GM23338 (cell line): ENCODE measurements around the gene SUPV3L1. TPM values are rescaled to one million over a fixed set of nuclear protein-coding genes. Genes with fewer than 3 reads are reported as not detected.

ENCODE experiments used
- ATAC-seq: fragments of 200-7000 bp; cut with Tn5 transposase; 3 replicates; pipeline ENCODE4 v1.9.1; 2020
- DNase-seq: peaks from one replicate; pipeline ENCODE4 v3.0.0-alpha.2; 2015; ENCODE audit warnings: low spot score
- H2AFZ ChIP-seq: fragments of 200-600 bp; sonication (generic); 2 replicates; pipeline ENCODE4 v1.8.0; 2016; ENCODE audit warnings: antibody characterized with exemption, mild to moderate bottlenecking, moderate library complexity
- H3F3A ChIP-seq: fragments of 200-600 bp; sonication (generic); replicated peaks from 2 replicates; pipeline ENCODE4 v1.8.0; 2017; ENCODE audit warnings: antibody characterized with exemption, mixed run types, low read depth
- H3K27ac ChIP-seq: fragments of 200-600 bp; sonication (generic); 2 replicates; pipeline ENCODE4 v1.6.1; 2016; ENCODE audit warnings: low read depth
- H3K27me3 ChIP-seq: fragments of 200-600 bp; sonication (generic); 2 replicates; pipeline ENCODE4 v1.8.0; 2016; ENCODE audit warnings: mild to moderate bottlenecking, mixed run types, moderate library complexity; ENCODE audit not compliant: insufficient read depth
- H3K36me3 ChIP-seq: fragments of 200-600 bp; sonication (generic); 2 replicates; pipeline ENCODE4 v1.8.0; 2016; ENCODE audit warnings: mild to moderate bottlenecking; ENCODE audit not compliant: insufficient read depth
- H3K4me1 ChIP-seq: fragments of 200-600 bp; sonication (generic); 2 replicates; pipeline ENCODE4 v1.8.0; 2016; ENCODE audit warnings: mild to moderate bottlenecking, moderate library complexity; ENCODE audit not compliant: insufficient read depth
- H3K4me2 ChIP-seq: fragments of 200-600 bp; sonication (generic); 2 replicates; pipeline ENCODE4 v1.7.1; 2017; ENCODE audit warnings: mixed run types
- H3K4me3 ChIP-seq: fragments of 200-600 bp; sonication (generic); 2 replicates; pipeline ENCODE4 v1.6.1; 2016; ENCODE audit warnings: mixed run types
- H3K79me2 ChIP-seq: fragments of 200-600 bp; sonication (generic); replicated peaks from 2 replicates; pipeline ENCODE4 v1.8.0; 2017; ENCODE audit warnings: mild to moderate bottlenecking; ENCODE audit not compliant: insufficient read depth
- H3K9me2 ChIP-seq: fragments of 200-600 bp; sonication (generic); 2 replicates; pipeline ENCODE4 v1.8.0; 2017; ENCODE audit not compliant: insufficient read depth
- H4K20me1 ChIP-seq: fragments of 200-600 bp; sonication (generic); replicated peaks from 2 replicates; pipeline ENCODE4 v1.8.0; 2017; ENCODE audit warnings: mild to moderate bottlenecking; ENCODE audit not compliant: insufficient read depth
- H3K27ac Mint-ChIP-seq: 2 replicates; pipeline ENCODE4 v1.8.0; 2020; ENCODE audit warnings: inconsistent platforms, mild to moderate bottlenecking, moderate library complexity, mixed read lengths
- H3K27me3 Mint-ChIP-seq: 3 replicates; pipeline ENCODE4 v1.8.0; 2022; ENCODE audit warnings: low read depth, mild to moderate bottlenecking, moderate library complexity, mixed read lengths, inconsistent platforms; ENCODE audit not compliant: insufficient read depth, poor library complexity
- H3K36me3 Mint-ChIP-seq: 3 replicates; pipeline ENCODE4 v1.8.0; 2021; ENCODE audit warnings: low read depth, mild to moderate bottlenecking, inconsistent platforms, moderate library complexity, mixed read lengths
- H3K4me1 Mint-ChIP-seq: 3 replicates; pipeline ENCODE4 v1.8.0; 2020; ENCODE audit warnings: mild to moderate bottlenecking, inconsistent platforms, mixed read lengths
- H3K4me3 Mint-ChIP-seq: 3 replicates; pipeline ENCODE4 v1.8.0; 2021; ENCODE audit warnings: moderate library complexity, mild to moderate bottlenecking, inconsistent platforms, mixed read lengths
- H3K9me3 Mint-ChIP-seq: 3 replicates; pipeline ENCODE4 v1.8.0; 2020; ENCODE audit warnings: moderate library complexity, mild to moderate bottlenecking, inconsistent platforms, mixed read lengths
- CTCF ChIP-seq, 2 experiments: fragments of 200-600 bp in 1 of 2; sonication (generic) in 1 of 2; conservative IDR thresholded peaks; 2 replicates each; pipeline versions ENCODE4 v1.5.1 to v1.6.1; 2016 to 2017; ENCODE audit warnings: antibody characterized with exemption in 2 of 2, low read depth in 2 of 2, mild to moderate bottlenecking in 2 of 2, moderate library complexity in 1 of 2
- EZH2 ChIP-seq: fragments of 200-600 bp; sonication (generic); IDR thresholded peaks from one replicate; pipeline ENCODE4 v1.8.0; 2017; ENCODE audit warnings: antibody characterized with exemption, mild to moderate bottlenecking, low read depth; ENCODE audit not compliant: unreplicated experiment
- JUNB ChIP-seq: IDR thresholded peaks from one replicate; pipeline ENCODE4 v1.6.1; 2016; ENCODE audit warnings: antibody characterized with exemption; ENCODE audit not compliant: unreplicated experiment
- POLR2AphosphoS5 ChIP-seq: IDR thresholded peaks from 2 replicates; pipeline ENCODE4 v1.6.1; 2016; ENCODE audit warnings: antibody characterized with exemption, low read depth
- REST ChIP-seq: IDR thresholded peaks from one replicate; pipeline ENCODE4 v1.6.1; 2018; ENCODE audit warnings: antibody characterized with exemption; ENCODE audit not compliant: unreplicated experiment
- STAT1 ChIP-seq: IDR thresholded peaks from one replicate; pipeline ENCODE4 v1.6.1; 2016; ENCODE audit warnings: antibody characterized with exemption; ENCODE audit not compliant: unreplicated experiment
- ZNF114 ChIP-seq: fragments of 250-450 bp; sonication (Bioruptor Pico); IDR thresholded peaks from 2 replicates; pipeline ENCODE4 v1.5.0; 2020; ENCODE audit warnings: mild to moderate bottlenecking, moderate library complexity
- ZNF462 ChIP-seq: fragments of 250-450 bp; sonication (Bioruptor Pico); IDR thresholded peaks from 2 replicates; pipeline ENCODE4 v1.5.0; 2020; ENCODE audit warnings: mild to moderate bottlenecking, moderate library complexity
- polyA plus RNA-seq: library from polyadenylated mRNA; unstranded; fragments of >200 nt; fragmentation: Nextera tagmentation; extraction: Ambion mirVana; gene quantifications from 2 replicates; pipeline ENCODE4 v1.2.1, GENCODE V29; 2016
- total RNA-seq: library from RNA; depleted of rRNA; stranded (reverse); fragments of >200 nt; shearing (Covaris generic); gene quantifications from 2 replicates; pipeline ENCODE4 v1.2.3, GENCODE V29; 2014

The SUPV3L1 gene
- total and polyA plus RNA-seq, 2 experiments from 2014 or later = 29.9 to 45.2 TPM

GRCh38 chr10:69145864-69146263 is 34.2 kb upstream of the SUPV3L1 start:
- ATAC-seq = no peak
- Histone ChIP-seq H3K4me3 (no peak overlapping the region), H3K9me2 (no peaks in the 10 kb centered on the region), H3K4me1 (no peaks in the 10 kb centered on the region), H3K79me2 (peaks cover 65% of the 10 kb centered on the region), H3K27me3 (no peaks in the 10 kb centered on the region), H3K27ac (no peak overlapping the region), H3F3A (no peaks in the 10 kb centered on the region), H4K20me1 (peaks cover 21% of the 10 kb centered on the region), H3K4me2 (no peak overlapping the region), H3K36me3 (no peaks in the 10 kb centered on the region), H2AFZ (no peak overlapping the region)
- TF ChIP-seq REST (no peak), JUNB (no peak), STAT1 (no peak), POLR2AphosphoS5 (no peak), EZH2 (no peak), CTCF (conservative IDR thresholded peaks at IDR 0.05; ENCODE audit: low read depth in 2 of 2) (no peak)
- H3K4me3 Mint-ChIP-seq = no peak overlapping the region
- no peaks in the 10 kb centered on the region for H3K4me1 Mint-ChIP-seq
- H3K27me3 Mint-ChIP-seq = no peaks in the 10 kb centered on the region
- DNase-seq = no peak
- no peak overlapping the region for H3K27ac Mint-ChIP-seq
- H3K36me3 Mint-ChIP-seq = no peaks in the 10 kb centered on the region
- no peaks in the 10 kb centered on the region for H3K9me3 Mint-ChIP-seq

- ATAC-seq (no peak), DNase-seq (no peak)
- Mint-ChIP-seq H3K4me3 (no peak overlapping the region), H3K4me1 (no peaks in the 10 kb centered on the region), H3K27me3 (no peaks in the 10 kb centered on the region), H3K9me3 (no peaks in the 10 kb centered on the region), H3K36me3 (no peaks in the 10 kb centered on the region), H3K27ac (no peak overlapping the region)
- Histone ChIP-seq H3K9me2 (no peaks in the 10 kb centered on the region), H3K27me3 (no peaks in the 10 kb centered on the region), H3K36me3 (no peaks in the 10 kb centered on the region), H2AFZ (no peak overlapping the region), H3K4me2 (no peak overlapping the region), H3K27ac (no peak overlapping the region), H3K4me1 (no peaks in the 10 kb centered on the region), H3K79me2 (peaks cover 64% of the 10 kb centered on the region), H3K4me3 (no peak overlapping the region), H3F3A (no peaks in the 10 kb centered on the region), H4K20me1 (peaks cover 15% of the 10 kb centered on the region)
- TF ChIP-seq ZNF462 (CRISPR knock-in tag) (no peak), CTCF (conservative IDR thresholded peaks at IDR 0.05; ENCODE audit: low read depth in 2 of 2) (no peak), ZNF114 (CRISPR knock-in tag) (no peak)
Observed at GRCh38 chr10:69146759-69147158, 33.3 kb upstream of the SUPV3L1 start.
